ENCODE data around the gene PREX1. TPM values are rescaled to one million over a fixed set of nuclear protein-coding genes. Genes with fewer than 3 reads are reported as not detected.

The PREX1 gene
- total and polyA plus RNA-seq, 2 experiments from 2014 or later: 2.4 to 10.3 TPM

DNA sequence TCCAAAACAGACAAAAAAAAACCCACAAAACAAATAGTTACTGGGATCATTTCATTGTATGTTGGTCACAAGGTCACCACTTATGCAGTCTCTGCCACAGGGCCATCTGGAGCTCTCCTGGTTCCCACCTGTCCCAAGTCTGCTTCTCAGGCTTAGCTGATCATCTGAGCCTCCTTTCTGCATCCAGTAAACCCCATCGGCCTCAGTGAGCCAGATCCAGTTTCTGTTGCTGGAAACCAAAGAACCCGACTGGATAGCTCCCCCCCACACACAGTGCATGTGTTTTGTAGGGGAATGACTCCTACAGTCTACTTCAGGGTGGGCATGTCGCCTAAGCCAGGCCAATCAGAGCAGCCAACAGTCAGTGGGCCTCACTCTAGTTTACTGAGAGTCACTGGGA lies 233.3 kb downstream of the PREX1 start (continued):
- TF ChIP-seq ZNF462 (CRISPR knock-in tag; IDR thresholded peaks at IDR 0.05) (no peak), ZNF114 (CRISPR knock-in tag; IDR thresholded peaks at IDR 0.05) (no peak), REST (IDR thresholded peaks at IDR 0.05; ENCODE audit: unreplicated experiment) (no peak), JUNB (IDR thresholded peaks at IDR 0.05; ENCODE audit: unreplicated experiment) (no peak), STAT1 (IDR thresholded peaks at IDR 0.05; ENCODE audit: unreplicated experiment) (no peak), NANOG (IDR thresholded peaks at IDR 0.05; ENCODE audit: borderline replicate concordance) (no peak), CREB1 (CRISPR knock-in tag; IDR thresholded peaks at IDR 0.05; ENCODE audit: low read depth) (no peak), EZH2phosphoT487 (IDR thresholded peaks at IDR 0.05; ENCODE audit: unreplicated experiment) (no peak)
- TF ChIP-seq, protein P1, sequence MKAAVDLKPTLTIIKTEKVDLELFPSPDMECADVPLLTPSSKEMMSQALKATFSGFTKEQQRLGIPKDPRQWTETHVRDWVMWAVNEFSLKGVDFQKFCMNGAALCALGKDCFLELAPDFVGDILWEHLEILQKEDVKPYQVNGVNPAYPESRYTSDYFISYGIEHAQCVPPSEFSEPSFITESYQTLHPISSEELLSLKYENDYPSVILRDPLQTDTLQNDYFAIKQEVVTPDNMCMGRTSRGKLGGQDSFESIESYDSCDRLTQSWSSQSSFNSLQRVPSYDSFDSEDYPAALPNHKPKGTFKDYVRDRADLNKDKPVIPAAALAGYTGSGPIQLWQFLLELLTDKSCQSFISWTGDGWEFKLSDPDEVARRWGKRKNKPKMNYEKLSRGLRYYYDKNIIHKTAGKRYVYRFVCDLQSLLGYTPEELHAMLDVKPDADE (IDR thresholded peaks at IDR 0.05): no peak
